Peyer's patch (tissue), 4 donors: ENCODE measurements around the gene CAPRIN1.

ENCODE experiments used
- POLR2A ChIP-seq, 2 donors: fragments of 450-650 bp; IDR thresholded peaks; one replicate each; pipeline ENCODE4 v1.5.1; 2017; ENCODE audit warnings: antibody characterized with exemption in 2 of 2, mild to moderate bottlenecking in 2 of 2, moderate library complexity in 2 of 2
- TF ChIP-seq, protein P1 (sequence below), 6 experiments: fragments of 450-650 bp in 4 of 6; fragments of 200-600 bp in 2 of 6; sonication (generic) in 1 of 6; IDR thresholded peaks; one replicate each; pipeline ENCODE4 v1.5.1; 2017 to 2019; ENCODE audit warnings: antibody characterized with exemption in 6 of 6, mild to moderate bottlenecking in 3 of 6, moderate library complexity in 1 of 6

DNA sequence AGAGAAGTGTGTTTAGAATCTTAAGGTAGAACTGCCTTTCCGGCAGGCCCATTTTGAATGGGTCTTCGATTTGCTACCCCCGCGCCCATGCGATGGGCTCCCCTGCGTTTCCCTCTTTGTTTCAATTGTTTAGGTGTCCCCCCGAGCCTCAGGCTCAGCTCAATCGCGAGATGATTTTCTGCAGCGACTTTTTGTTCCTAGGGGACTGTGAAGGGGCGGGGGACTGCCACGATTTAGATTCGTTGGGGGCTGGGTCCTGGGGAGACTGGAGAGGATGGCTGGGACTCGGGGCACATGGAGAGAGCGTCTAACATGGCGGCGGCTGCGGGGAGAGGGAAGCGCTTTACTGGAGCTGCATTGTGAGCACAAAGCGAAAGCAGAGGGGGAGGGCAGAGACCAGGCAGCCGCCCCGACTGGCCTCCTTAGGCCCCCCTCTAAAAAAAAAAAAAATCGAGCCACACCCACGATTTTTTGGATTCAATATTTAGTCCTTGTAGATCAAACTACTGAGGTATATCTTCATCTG is 1.7 kb downstream of the CAPRIN1 start:
- TF ChIP-seq, protein P1, sequence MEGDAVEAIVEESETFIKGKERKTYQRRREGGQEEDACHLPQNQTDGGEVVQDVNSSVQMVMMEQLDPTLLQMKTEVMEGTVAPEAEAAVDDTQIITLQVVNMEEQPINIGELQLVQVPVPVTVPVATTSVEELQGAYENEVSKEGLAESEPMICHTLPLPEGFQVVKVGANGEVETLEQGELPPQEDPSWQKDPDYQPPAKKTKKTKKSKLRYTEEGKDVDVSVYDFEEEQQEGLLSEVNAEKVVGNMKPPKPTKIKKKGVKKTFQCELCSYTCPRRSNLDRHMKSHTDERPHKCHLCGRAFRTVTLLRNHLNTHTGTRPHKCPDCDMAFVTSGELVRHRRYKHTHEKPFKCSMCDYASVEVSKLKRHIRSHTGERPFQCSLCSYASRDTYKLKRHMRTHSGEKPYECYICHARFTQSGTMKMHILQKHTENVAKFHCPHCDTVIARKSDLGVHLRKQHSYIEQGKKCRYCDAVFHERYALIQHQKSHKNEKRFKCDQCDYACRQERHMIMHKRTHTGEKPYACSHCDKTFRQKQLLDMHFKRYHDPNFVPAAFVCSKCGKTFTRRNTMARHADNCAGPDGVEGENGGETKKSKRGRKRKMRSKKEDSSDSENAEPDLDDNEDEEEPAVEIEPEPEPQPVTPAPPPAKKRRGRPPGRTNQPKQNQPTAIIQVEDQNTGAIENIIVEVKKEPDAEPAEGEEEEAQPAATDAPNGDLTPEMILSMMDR (IDR thresholded peaks at IDR 0.05), result no peak
- peak in 1 of 2 donors; percentile 21 for TF ChIP-seq POLR2A (IDR thresholded peaks at IDR 0.05)
